Esophagus muscularis mucosa (tissue), 4 donors: ENCODE measurements around the gene ZBED6. TPM values are rescaled to one million over a fixed set of nuclear protein-coding genes. Genes with fewer than 3 reads are reported as not detected.
"Not testable (repeated sequence)": the region's sequence is repeated elsewhere in the genome, so short reads cannot be mapped to it uniquely, and the experiment has no call there.

Experiments used
- DNase-seq: peaks from one replicate; pipeline ENCODE4 v3.0.0-alpha.2; 2017; ENCODE audit errors: extremely low spot score
- H3K27ac ChIP-seq, 4 donors: fragments of 200-600 bp; sonication (generic); replicated peaks in 1 of 4; 1 replicate in 3 of 4; 2 replicates in 1 of 4; pipeline ENCODE4 v1.5.1; 2016 to 2019; ENCODE audit warnings: mild to moderate bottlenecking in 1 of 4
- H3K27me3 ChIP-seq, 4 donors: fragments of 200-600 bp; sonication (generic); one replicate each; pipeline versions ENCODE4 v1.5.1 to v1.6.0; 2016 to 2019
- H3K36me3 ChIP-seq, 4 donors: fragments of 200-600 bp; sonication (generic); one replicate each; pipeline ENCODE4 v1.5.1; 2016 to 2019
- H3K4me1 ChIP-seq, 4 donors: fragments of 200-600 bp; sonication (generic); one replicate each; pipeline ENCODE4 v1.5.1; 2016 to 2019
- H3K4me3 ChIP-seq, 4 donors: fragments of 200-600 bp; sonication (generic); 1 replicate in 2 of 4; 2 replicates in 2 of 4; pipeline ENCODE4 v1.5.1; 2016 to 2019; ENCODE audit warnings: mild to moderate bottlenecking in 4 of 4, moderate library complexity in 1 of 4
- H3K9me3 ChIP-seq, 4 donors: fragments of 200-600 bp; sonication (generic); 1 replicate in 3 of 4; 2 replicates in 1 of 4; pipeline ENCODE4 v1.5.1; 2016 to 2019
- CTCF ChIP-seq, 3 experiments: fragments of 200-600 bp in 2 of 3; fragments of 450-650 bp in 1 of 3; sonication (generic) in 2 of 3; IDR thresholded peaks; one replicate each; pipeline ENCODE4 v1.5.1; 2017 to 2019; ENCODE audit warnings: antibody characterized with exemption in 3 of 3, mild to moderate bottlenecking in 2 of 3, moderate library complexity in 1 of 3
- EP300 ChIP-seq: sonication (generic); formaldehyde crosslinking; IDR thresholded peaks from one replicate; pipeline ENCODE4 v1.6.1; 2017; ENCODE audit warnings: antibody characterized with exemption
- POLR2A ChIP-seq: fragments of 450-650 bp; IDR thresholded peaks from one replicate; pipeline ENCODE4 v1.6.1; 2017; ENCODE audit warnings: antibody characterized with exemption, moderate library complexity, mild to moderate bottlenecking, low read depth
- POLR2AphosphoS5 ChIP-seq, 2 donors: sonication (generic); formaldehyde crosslinking; IDR thresholded peaks; one replicate each; pipeline ENCODE4 v1.6.1; 2017; ENCODE audit warnings: antibody characterized with exemption in 2 of 2
- WGBS: methylation state at CpG from one replicate; pipeline ENCODE4 v1.1.5; 2018; 5-methylcytosine and 5-hydroxymethylcytosine counted together
- intact Hi-C: fragments of 100-400 bp; cut with DNase I; formaldehyde crosslinking; loops from one replicate; pipeline ENCODE4 v1.15.1; 2023
- small RNA-seq, 3 donors: library from RNA; depleted of rRNA; stranded (forward); fragments of <200 nt; gene quantifications; one replicate each; pipeline ENCODE3, GENCODE V24; 2016
- total RNA-seq, 4 donors: library from RNA; depleted of rRNA; stranded (reverse); fragments of >200 nt; gene quantifications; one replicate each; pipeline versions ENCODE4 v1.1.0 to v1.2.1, GENCODE V29; 2016

ZBED6 gene
- total RNA-seq, 4 donors from 2014 or later, result 13.7 to 20.4 (median 15.0) TPM

GRCh38 chr1:203829247-203829646 is 33.8 kb downstream of the ZBED6 start:
- TF ChIP-seq POLR2AphosphoS5 (IDR thresholded peaks at IDR 0.05), result peak in 1 of 2 donors; percentile 24
- H3K9me3 ChIP-seq, H3K4me3 ChIP-seq, intact Hi-C loops, H3K27me3 ChIP-seq, DNase-seq: not testable (repeated sequence)
- Histone ChIP-seq H3K4me1 (peaks cover 0 to 10% (median 5%) of the 10 kb centered on the region in 4 donors), H3K27ac (peak overlapping the region in 2 of 4 donors; percentile 20 to 25), H3K36me3 (peaks cover 54 to 87% (median 77%) of the 10 kb centered on the region in 4 donors)
- 62% methylated on average over 5 of the region's 5 CpGs for WGBS

- no peaks in the 10 kb centered on the region for H3K27me3 ChIP-seq
- TF ChIP-seq POLR2AphosphoS5 (IDR thresholded peaks at IDR 0.05), result no peak
- no peak for TF ChIP-seq EP300
- no peak for TF ChIP-seq CTCF (IDR thresholded peaks at IDR 0.05)
- no peak for TF ChIP-seq POLR2A
- no peak overlapping the region for H3K27ac ChIP-seq
- intact Hi-C loops, result no loop called here
- H3K4me3 ChIP-seq, result no peak overlapping the region
- H3K36me3 ChIP-seq, result peaks cover 74 to 100% (median 94%) of the 10 kb centered on the region in 4 donors
- H3K4me1 ChIP-seq, result peaks cover 0 to 11% (median 5%) of the 10 kb centered on the region in 4 donors
- no peak for DNase-seq
- WGBS, result 94% methylated on average over 3 of the region's 3 CpGs
- H3K9me3 ChIP-seq, result no peaks in the 10 kb centered on the region
These were observed 40.1 kb downstream of the ZBED6 start for GRCh38 chr1:203835476-203835875.

GRCh38 chr1:203839081-203839480 is 43.7 kb downstream of the ZBED6 start:
- Histone ChIP-seq H3K9me3 (no peaks in the 10 kb centered on the region), H3K27ac (no peak overlapping the region), H3K4me3 (no peak overlapping the region), H3K36me3 (peaks cover 53 to 97% (median 87%) of the 10 kb centered on the region in 4 donors), H3K27me3 (no peaks in the 10 kb centered on the region), H3K4me1 (peaks cover 0 to 11% (median 5%) of the 10 kb centered on the region in 4 donors)
- no peak for DNase-seq
- WGBS, result 51% methylated on average over 5 of the region's 5 CpGs
- TF ChIP-seq POLR2A, result no peak
- intact Hi-C loops, result no loop called here

- Histone ChIP-seq H3K27me3 (no peaks in the 10 kb centered on the region), H3K4me1 (peaks cover 0 to 11% (median 5%) of the 10 kb centered on the region in 4 donors), H3K9me3 (no peaks in the 10 kb centered on the region), H3K36me3 (peaks cover 41 to 97% (median 87%) of the 10 kb centered on the region in 4 donors), H3K27ac (no peak overlapping the region), H3K4me3 (no peak overlapping the region)
- 98% methylated on average over 4 of the region's 4 CpGs for WGBS
- intact Hi-C loops, result no loop called here
- DNase-seq, result no peak
- TF ChIP-seq CTCF (IDR thresholded peaks at IDR 0.05) (no peak), POLR2A (no peak), EP300 (no peak), POLR2AphosphoS5 (IDR thresholded peaks at IDR 0.05) (no peak)
These were observed 44.9 kb downstream of the ZBED6 start for GRCh38 chr1:203840208-203840808.

GRCh38 chr1:203842559-203842876 is 47.1 kb downstream of the ZBED6 start:
- WGBS, result 74% methylated on average over 2 of the region's 2 CpGs
- H3K36me3 ChIP-seq, result peaks cover 39 to 90% (median 83%) of the 10 kb centered on the region in 4 donors
- H3K4me1 ChIP-seq, result peaks cover 0 to 11% (median 5%) of the 10 kb centered on the region in 4 donors
- intact Hi-C loops, result no loop called here
- DNase-seq, result no peak
- H3K4me3 ChIP-seq, result no peak overlapping the region
- no peaks in the 10 kb centered on the region for H3K9me3 ChIP-seq
- no peak overlapping the region for H3K27ac ChIP-seq
- H3K27me3 ChIP-seq, result no peaks in the 10 kb centered on the region
- TF ChIP-seq POLR2A, result no peak

- Histone ChIP-seq H3K4me3 (no peak overlapping the region), H3K27me3 (no peaks in the 10 kb centered on the region), H3K36me3 (peaks cover 39 to 90% (median 83%) of the 10 kb centered on the region in 4 donors), H3K4me1 (peaks cover 0 to 10% (median 5%) of the 10 kb centered on the region in 4 donors), H3K27ac (no peak overlapping the region), H3K9me3 (no peaks in the 10 kb centered on the region)
- intact Hi-C loops, result no loop called here
- WGBS, result 83% methylated on average over 1 of the region's 1 CpG
- no peak for DNase-seq
- TF ChIP-seq POLR2A, result no peak
- no peak for TF ChIP-seq CTCF (IDR thresholded peaks at IDR 0.05)
- TF ChIP-seq POLR2AphosphoS5 (IDR thresholded peaks at IDR 0.05), result no peak
- no peak for TF ChIP-seq EP300
These were observed 48.0 kb downstream of the ZBED6 start for GRCh38 chr1:203843435-203843834.

Small RNA genes within 50 kb of the gene (small RNA-seq; reads per million reads assigned to genes)
- gene ZC3H11A, result 0 to 0.25 (median 0) reads per million in 3 donors

Other genes with a start within 250 kb of the ZBED6 start
- gene ATP2B4, start 168.8 kb upstream of the ZBED6 start, total RNA-seq, result 100 to 1,000 TPM; 177 to 395 (median 260) TPM
- gene LAX1, start 30.4 kb upstream of the ZBED6 start, total RNA-seq, result 1 to 10 TPM in 2 of 4 donors, under 1 TPM in 2; 0.13 to 2.3 (median 0.97) TPM
- gene ZC3H11A, start within 50 bp of the ZBED6 start, total RNA-seq, result 10 to 100 TPM; 73.2 to 85.6 (median 81.3) TPM
- 10 to 100 TPM; 19.0 to 45.7 (median 35.1) TPM for gene SNRPE, start 66.0 kb downstream of the ZBED6 start, total RNA-seq